ENCODE measurements around the gene USP14. TPM values are rescaled to one million over a fixed set of nuclear protein-coding genes. Genes with fewer than 3 reads are reported as not detected.

USP14 gene
- total RNA-seq, 1 experiment from 2014 or later = 56.1 TPM

- H3K9me2 ChIP-seq (ENCODE audit: insufficient read depth) = no peaks in the 10 kb centered on the region
- no peaks in the 10 kb centered on the region for H3K4me1 ChIP-seq (ENCODE audit: control insufficient read depth in 1 of 2, insufficient read depth in 2 of 2, low read length in 2 of 2)
- no peak overlapping the region for H3K4me3 ChIP-seq (replicated peaks in 1 of 2; ENCODE audit: low read depth in 1 of 2, low read length in 2 of 2)
- H3K27me3 ChIP-seq (ENCODE audit: insufficient read depth, low read length) = no peaks in the 10 kb centered on the region
- no peaks in the 10 kb centered on the region for H3K9me3 ChIP-seq (ENCODE audit: control insufficient read depth in 1 of 2, insufficient read depth in 1 of 2, low read depth in 1 of 2, low read length in 2 of 2)
- DNase-seq (ENCODE audit: low read depth, low spot score) = no peak
- peaks cover 0 to 3% of the 10 kb centered on the region in 2 experiments; a peak in 3 of 4 replicates for H3K36me3 ChIP-seq (ENCODE audit: control insufficient read depth in 1 of 2, insufficient read depth in 2 of 2, low read length in 2 of 2)
- BruUV-seq (replicated peaks) = no TSS peak
- no peak overlapping the region for H2AFZ ChIP-seq (ENCODE audit: low read depth, low read length, poor library complexity, severe bottlenecking)
- intact Hi-C loops (cut with micrococcal nuclease) = no loop called here
- H3K79me2 ChIP-seq (ENCODE audit: insufficient read depth, low read length) = peaks cover 75% of the 10 kb centered on the region
- CTCF ChIA-PET = no interaction called here
- ATAC-seq = no peak
- no peak overlapping the region for H3K9ac ChIP-seq (ENCODE audit: low read length)
- TF ChIP-seq SRF (IDR thresholded peaks at IDR 0.05; ENCODE audit: low read depth) = no peak
- no peak for TF ChIP-seq EZH2 (IDR thresholded peaks at IDR 0.05)
- no peak for TF ChIP-seq ZNF274 (IDR thresholded peaks at IDR 0.05; ENCODE audit: low read depth, low read length)
- no peak for TF ChIP-seq EZH2phosphoT487 (IDR thresholded peaks at IDR 0.05; ENCODE audit: borderline replicate concordance)
- TF ChIP-seq ZBTB33 (IDR thresholded peaks at IDR 0.05; ENCODE audit: extremely low read depth, insufficient replicate concordance, low read length) = no peak
- no peak for TF ChIP-seq YY1 (IDR thresholded peaks at IDR 0.05; ENCODE audit: extremely low read depth, insufficient replicate concordance, low read depth, low read length)
- no peak for TF ChIP-seq SIN3A (IDR thresholded peaks at IDR 0.05; ENCODE audit: low read depth)
- TF ChIP-seq SP1 (IDR thresholded peaks at IDR 0.05; ENCODE audit: low read depth) = no peak
- TF ChIP-seq MAX (IDR thresholded peaks at IDR 0.05) = no peak
- TF ChIP-seq CEBPB (IDR thresholded peaks at IDR 0.05; ENCODE audit: low read depth) = no peak
- TF ChIP-seq RAD21 (IDR thresholded peaks at IDR 0.05; ENCODE audit: low read depth) = no peak
- TF ChIP-seq, protein P1, sequence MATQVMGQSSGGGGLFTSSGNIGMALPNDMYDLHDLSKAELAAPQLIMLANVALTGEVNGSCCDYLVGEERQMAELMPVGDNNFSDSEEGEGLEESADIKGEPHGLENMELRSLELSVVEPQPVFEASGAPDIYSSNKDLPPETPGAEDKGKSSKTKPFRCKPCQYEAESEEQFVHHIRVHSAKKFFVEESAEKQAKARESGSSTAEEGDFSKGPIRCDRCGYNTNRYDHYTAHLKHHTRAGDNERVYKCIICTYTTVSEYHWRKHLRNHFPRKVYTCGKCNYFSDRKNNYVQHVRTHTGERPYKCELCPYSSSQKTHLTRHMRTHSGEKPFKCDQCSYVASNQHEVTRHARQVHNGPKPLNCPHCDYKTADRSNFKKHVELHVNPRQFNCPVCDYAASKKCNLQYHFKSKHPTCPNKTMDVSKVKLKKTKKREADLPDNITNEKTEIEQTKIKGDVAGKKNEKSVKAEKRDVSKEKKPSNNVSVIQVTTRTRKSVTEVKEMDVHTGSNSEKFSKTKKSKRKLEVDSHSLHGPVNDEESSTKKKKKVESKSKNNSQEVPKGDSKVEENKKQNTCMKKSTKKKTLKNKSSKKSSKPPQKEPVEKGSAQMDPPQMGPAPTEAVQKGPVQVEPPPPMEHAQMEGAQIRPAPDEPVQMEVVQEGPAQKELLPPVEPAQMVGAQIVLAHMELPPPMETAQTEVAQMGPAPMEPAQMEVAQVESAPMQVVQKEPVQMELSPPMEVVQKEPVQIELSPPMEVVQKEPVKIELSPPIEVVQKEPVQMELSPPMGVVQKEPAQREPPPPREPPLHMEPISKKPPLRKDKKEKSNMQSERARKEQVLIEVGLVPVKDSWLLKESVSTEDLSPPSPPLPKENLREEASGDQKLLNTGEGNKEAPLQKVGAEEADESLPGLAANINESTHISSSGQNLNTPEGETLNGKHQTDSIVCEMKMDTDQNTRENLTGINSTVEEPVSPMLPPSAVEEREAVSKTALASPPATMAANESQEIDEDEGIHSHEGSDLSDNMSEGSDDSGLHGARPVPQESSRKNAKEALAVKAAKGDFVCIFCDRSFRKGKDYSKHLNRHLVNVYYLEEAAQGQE (IDR thresholded peaks at IDR 0.05; ENCODE audit: low read depth) = no peak
- H3K27ac ChIP-seq (ENCODE audit: low read depth, low read length) = no peak overlapping the region
- RAD21 ChIA-PET (ENCODE audit: low non-redundant PET in 1 of 2, low total read pairs in 2 of 2, uncharacterized antibody in 2 of 2, unreplicated experiment in 2 of 2) = no interaction called here
- POLR2A ChIA-PET = no interaction called here
- no peaks in the 10 kb centered on the region for H4K20me1 ChIP-seq (ENCODE audit: insufficient read depth)
- H3K4me2 ChIP-seq (ENCODE audit: low read length) = no peak overlapping the region
Observed at GRCh38 chr18:181711-182110, 23.4 kb downstream of the USP14 start.
